Measurements from ENCODE around the gene USP15. TPM values are rescaled to one million over a fixed set of nuclear protein-coding genes. Genes with fewer than 3 reads are reported as not detected.

USP15 gene
- total and polyA plus RNA-seq, 2 donors (not counting 3 experiments of a cell fraction or from before 2014, with no cell fraction given) = 20.0 to 61.8 TPM

DNA sequence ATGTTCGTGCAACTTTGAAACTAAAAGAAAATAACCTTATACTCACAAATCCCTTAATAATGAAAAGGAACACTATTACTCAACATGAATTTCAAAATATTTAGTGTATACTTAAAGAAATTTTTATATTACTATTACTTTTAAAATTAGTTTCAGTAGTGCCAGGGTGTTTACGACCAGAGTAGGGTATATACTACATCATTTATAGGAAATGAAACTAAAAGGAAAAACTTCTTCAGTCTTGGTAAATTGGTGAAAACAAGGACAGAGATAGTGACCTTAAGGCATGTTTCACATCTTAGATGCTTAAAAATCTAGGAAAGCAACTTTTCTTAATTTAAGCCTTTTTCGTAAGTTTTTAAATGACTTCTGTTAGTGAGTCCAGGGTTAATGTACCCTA is 4.5 kb downstream of the USP15 start:
- intact Hi-C loops (cut with micrococcal nuclease) = loop anchor here (5.0 kb wide), 3 partner anchors 108 to 598 kb away; no protein-coding TSS in a partner anchor
- no peak overlapping the region for H3K4me3 ChIP-seq (replicated peaks in 1 of 3; ENCODE audit: insufficient read depth in 1 of 3, low read depth in 1 of 3, low read length in 3 of 3)
- no peak for TF ChIP-seq FOS (IDR thresholded peaks at IDR 0.05; ENCODE audit: borderline replicate concordance, insufficient read depth, low read length)
- TF ChIP-seq POLR2A (IDR thresholded peaks at IDR 0.05; ENCODE audit: low read depth, low read length) = no peak
- no peak for TF ChIP-seq MYC (IDR thresholded peaks at IDR 0.05; ENCODE audit: low read depth, low read length)
- TF ChIP-seq MAX (IDR thresholded peaks at IDR 0.05; ENCODE audit: insufficient read depth, insufficient read length) = no peak
- no peak for TF ChIP-seq POLR2AphosphoS5 (IDR thresholded peaks at IDR 0.05; ENCODE audit: insufficient read depth, low read depth, low read length)
- TF ChIP-seq, protein P1, sequence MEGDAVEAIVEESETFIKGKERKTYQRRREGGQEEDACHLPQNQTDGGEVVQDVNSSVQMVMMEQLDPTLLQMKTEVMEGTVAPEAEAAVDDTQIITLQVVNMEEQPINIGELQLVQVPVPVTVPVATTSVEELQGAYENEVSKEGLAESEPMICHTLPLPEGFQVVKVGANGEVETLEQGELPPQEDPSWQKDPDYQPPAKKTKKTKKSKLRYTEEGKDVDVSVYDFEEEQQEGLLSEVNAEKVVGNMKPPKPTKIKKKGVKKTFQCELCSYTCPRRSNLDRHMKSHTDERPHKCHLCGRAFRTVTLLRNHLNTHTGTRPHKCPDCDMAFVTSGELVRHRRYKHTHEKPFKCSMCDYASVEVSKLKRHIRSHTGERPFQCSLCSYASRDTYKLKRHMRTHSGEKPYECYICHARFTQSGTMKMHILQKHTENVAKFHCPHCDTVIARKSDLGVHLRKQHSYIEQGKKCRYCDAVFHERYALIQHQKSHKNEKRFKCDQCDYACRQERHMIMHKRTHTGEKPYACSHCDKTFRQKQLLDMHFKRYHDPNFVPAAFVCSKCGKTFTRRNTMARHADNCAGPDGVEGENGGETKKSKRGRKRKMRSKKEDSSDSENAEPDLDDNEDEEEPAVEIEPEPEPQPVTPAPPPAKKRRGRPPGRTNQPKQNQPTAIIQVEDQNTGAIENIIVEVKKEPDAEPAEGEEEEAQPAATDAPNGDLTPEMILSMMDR (IDR thresholded peaks at IDR 0.05; ENCODE audit: extremely low read depth in 1 of 2, insufficient read depth in 1 of 2, low read depth in 1 of 2, low read length in 2 of 2) = no peak
- no peak for TF ChIP-seq EZH2 (IDR thresholded peaks at IDR 0.05; ENCODE audit: borderline replicate concordance, low read depth, low read length, severe bottlenecking)
- TF ChIP-seq GATA2 (IDR thresholded peaks at IDR 0.05; ENCODE audit: insufficient read depth, insufficient read length, low read depth, low read length) = no peak
- TF ChIP-seq JUN (IDR thresholded peaks at IDR 0.05; ENCODE audit: borderline replicate concordance, insufficient read depth, insufficient read length, low read depth) = no peak
- no peak overlapping the region for H2AFZ ChIP-seq (ENCODE audit: low read depth, low read length)
- POLR2A ChIA-PET = no interaction called here
- H3K9me1 ChIP-seq (replicated peaks; ENCODE audit: control insufficient read depth, extremely low read depth, insufficient read depth, low read length) = no peaks in the 10 kb centered on the region
- no peaks in the 10 kb centered on the region for H3K9me3 ChIP-seq (replicated peaks; ENCODE audit: control insufficient read depth, insufficient read depth, low read length)
- BruUV-seq (replicated peaks) = no TSS peak
- H3K36me3 ChIP-seq (ENCODE audit: control insufficient read depth in 2 of 2, extremely low read depth in 1 of 2, insufficient read depth in 2 of 2, low read length in 2 of 2) = no peaks in the 10 kb centered on the region
- no peak overlapping the region for H3K27ac ChIP-seq (ENCODE audit: insufficient read depth, low read depth, low read length)
- H3K27me3 ChIP-seq (ENCODE audit: control insufficient read depth in 2 of 2, insufficient read depth in 2 of 2, low read length in 2 of 2) = no peaks in the 10 kb centered on the region
- H3K79me2 ChIP-seq (ENCODE audit: control insufficient read depth, insufficient read depth, low read length) = peaks cover 95% of the 10 kb centered on the region
- no peak overlapping the region for H3K9ac ChIP-seq (replicated peaks; ENCODE audit: extremely low read depth, insufficient read depth, low read length)
- no peak for DNase-seq (ENCODE audit: low read depth, low spot score)
- peaks cover 14% of the 10 kb centered on the region for H4K20me1 ChIP-seq (replicated peaks; ENCODE audit: control insufficient read depth, extremely low read depth, insufficient read depth, low read length)
- no peak overlapping the region for H3K4me2 ChIP-seq (ENCODE audit: insufficient read depth, low read length)
- H3K4me1 ChIP-seq (ENCODE audit: control insufficient read depth, extremely low read depth, insufficient read depth, low read length) = peaks cover 31% of the 10 kb centered on the region
- CTCF ChIA-PET = interaction anchor here (1.5 kb wide), 1 partner anchor 19 kb away, joined by 3 read pairs; no protein-coding TSS in a partner anchor
- dilution Hi-C loops (cut with MboI; ENCODE audit: extremely low pct_ligation_motif_present, low sequenced_read_pairs) = no loop called here
- FAIRE-seq = no peak

All from endothelial cell of umbilical vein (primary cell).